GM12878 (cell line): Measurements from ENCODE around the gene DCUN1D4. TPM values are rescaled to one million over a fixed set of nuclear protein-coding genes. Genes with fewer than 3 reads are reported as not detected.

ENCODE experiments used
- ATAC-seq: fragments of 200-7000 bp; cut with Tn5 transposase; 3 replicates; pipeline ENCODE4 v1.9.1; 2020; ENCODE audit warnings: mild to moderate bottlenecking, moderate library complexity
- BruUV-seq: library from RNA; stranded (reverse); fragments of 400-500 nt; replicated peaks from 2 replicates; lab custom pipeline; 2021; lab: Mats Ljungman, UMichigan
- CTCF ChIA-PET: fragments of 300-600 bp; sonication (Branson Sonifier 250); formaldehyde crosslinking; extraction: SDS; loops from one replicate; lab custom pipeline; 2021; ENCODE audit warnings: inconsistent platforms; lab: Yijun Ruan, JAX
- POLR2A ChIA-PET: fragments of 350-600 bp; formaldehyde crosslinking; extraction: SDS; loops from one replicate; lab custom pipeline; 2021; ENCODE audit warnings: inconsistent platforms; lab: Charles Lee
- RAD21 ChIA-PET: fragments of 300-600 bp; sonication (Branson Sonifier 250); formaldehyde crosslinking; loops from one replicate; lab custom pipeline; 2023; ENCODE audit warnings: antibody characterized with exemption; ENCODE audit not compliant: unreplicated experiment; lab: Charles Lee
- SMC1A ChIA-PET: fragments of 300-600 bp; sonication (Branson Sonifier 250); formaldehyde crosslinking; loops from one replicate; lab custom pipeline; 2023; ENCODE audit not compliant: unreplicated experiment, uncharacterized antibody; lab: Charles Lee
- DNase-seq: peaks from one replicate; pipeline ENCODE4 v3.0.0-alpha.2; 2011; ENCODE audit warnings: low read depth, low spot score
- FAIRE-seq: peaks from 3 replicates; lab custom pipeline; 2011; peaks lifted over from hg19 to GRCh38; lab: Jason Lieb, UNC
- H2AFZ ChIP-seq: 2 replicates; pipeline ENCODE4 v1.6.0; 2011; ENCODE audit warnings: low read depth, low read length, control low read depth; ENCODE audit not compliant: control insufficient read depth
- H3K27ac ChIP-seq: 2 replicates; pipeline ENCODE4 v1.5.1; 2011; ENCODE audit warnings: control low read depth; ENCODE audit not compliant: control insufficient read depth, insufficient read depth
- H3K27me3 ChIP-seq, 2 experiments: replicated peaks in 1 of 2; 2 replicates each; pipeline versions ENCODE4 v1.6.0 to v1.6.1; 2011; ENCODE audit warnings: low read length in 1 of 2; ENCODE audit not compliant: control insufficient read depth in 2 of 2, insufficient read depth in 2 of 2
- H3K36me3 ChIP-seq, 2 experiments: 2 replicates each; pipeline ENCODE4 v1.5.1; 2011; ENCODE audit warnings: low read length in 1 of 2; ENCODE audit not compliant: control insufficient read depth in 2 of 2, insufficient read depth in 2 of 2
- H3K4me1 ChIP-seq: 2 replicates; pipeline ENCODE4 v1.6.1; 2011; ENCODE audit warnings: mild to moderate bottlenecking, low read length, moderate library complexity, mixed read lengths; ENCODE audit not compliant: control insufficient read depth, insufficient read depth
- H3K4me2 ChIP-seq: 2 replicates; pipeline ENCODE4 v1.6.0; 2011; ENCODE audit warnings: control low read depth; ENCODE audit not compliant: control insufficient read depth, insufficient read depth
- H3K4me3 ChIP-seq: fragments of 200-600 bp; sonication (generic); 2 replicates; pipeline ENCODE4 v1.5.1; 2016
- H3K79me2 ChIP-seq: 2 replicates; pipeline ENCODE4 v1.6.0; 2011; ENCODE audit warnings: low read length; ENCODE audit not compliant: control insufficient read depth, insufficient read depth
- H3K9ac ChIP-seq: 2 replicates; pipeline ENCODE4 v1.8.0; 2011; ENCODE audit warnings: low read length, control low read depth, mixed read lengths; ENCODE audit not compliant: control insufficient read depth, insufficient read depth
- H3K9me3 ChIP-seq: replicated peaks from 3 replicates; pipeline ENCODE4 v1.5.1; 2011; ENCODE audit warnings: mild to moderate bottlenecking, low read length; ENCODE audit not compliant: control insufficient read depth, insufficient read depth
- H4K20me1 ChIP-seq: 2 replicates; pipeline ENCODE4 v1.6.0; 2011; ENCODE audit not compliant: control insufficient read depth, insufficient read depth
- WGBS: methylation state at CpG from one replicate; pipeline ENCODE4 v1.1.6; 2016; ENCODE audit warnings: low lambda C conversion rate; ENCODE audit not compliant: insufficient replicate concordance, insufficient coverage; ENCODE audit errors: missing lambda C conversion rate; 5-methylcytosine and 5-hydroxymethylcytosine counted together
- in situ Hi-C: fragments of 300-500 bp; cut with MboI; formaldehyde crosslinking; loops from 9 replicates; pipeline ENCODE4 v1.14.3; 2018; ENCODE audit warnings: mixed read lengths
- intact Hi-C: fragments of 100-400 bp; cut with micrococcal nuclease; formaldehyde crosslinking; loops from one replicate; pipeline ENCODE4 v1.14.2; 2022; ENCODE audit not compliant: unreplicated experiment
- polyA plus RNA-seq, 11 experiments: library from polyadenylated mRNA; depleted of rRNA in 4 of 11; unstranded in 6 of 11; stranded (reverse) in 5 of 11; fragments of >200 nt; fragmentation: Nextera tagmentation in 4 of 11; fragmentation: Illumina TruSeq in 1 of 11; extraction: Ambion mirVana in 4 of 11; extraction: Trizol in 1 of 11; gene quantifications; 1 replicate in 1 of 11; 2 replicates in 10 of 11; pipeline versions ENCODE4 v1.2.1 to v1.2.3, GENCODE V29; 2011 to 2016; ENCODE audit warnings: inconsistent platforms in 2 of 11, missing spikeins in 2 of 11, low read depth in 1 of 11
- total RNA-seq, 4 experiments: library from RNA; depleted of rRNA in 3 of 4; stranded (reverse); fragments of >200 nt in 3 of 4; fragmentation: Illumina TruSeq in 1 of 4; extraction: Trizol in 1 of 4; gene quantifications; 2 replicates each; pipeline versions ENCODE4 v1.2.1 to v1.2.3, GENCODE V29; 2013 to 2021
- TF ChIP-seq, protein P1 (sequence below): IDR thresholded peaks from 2 replicates; pipeline ENCODE4 v1.6.1; 2011; ENCODE audit warnings: mild to moderate bottlenecking, low read depth, low read length, moderate library complexity; ENCODE audit not compliant: insufficient replicate concordance
- TF ChIP-seq, protein P2 (sequence below): IDR thresholded peaks from 2 replicates; pipeline ENCODE4 v1.6.1; 2011; ENCODE audit warnings: borderline replicate concordance, low read depth, mild to moderate bottlenecking, moderate library complexity, mixed read lengths, low read length; ENCODE audit not compliant: insufficient read depth; ENCODE audit errors: extremely low read length

DCUN1D4 gene
- total and polyA plus RNA-seq, 10 of the 15 experiments (the other 5 are each of a cell fraction or from before 2014, with no cell fraction given) = 7.1 to 62.6 (median 16.8) TPM

DNA sequence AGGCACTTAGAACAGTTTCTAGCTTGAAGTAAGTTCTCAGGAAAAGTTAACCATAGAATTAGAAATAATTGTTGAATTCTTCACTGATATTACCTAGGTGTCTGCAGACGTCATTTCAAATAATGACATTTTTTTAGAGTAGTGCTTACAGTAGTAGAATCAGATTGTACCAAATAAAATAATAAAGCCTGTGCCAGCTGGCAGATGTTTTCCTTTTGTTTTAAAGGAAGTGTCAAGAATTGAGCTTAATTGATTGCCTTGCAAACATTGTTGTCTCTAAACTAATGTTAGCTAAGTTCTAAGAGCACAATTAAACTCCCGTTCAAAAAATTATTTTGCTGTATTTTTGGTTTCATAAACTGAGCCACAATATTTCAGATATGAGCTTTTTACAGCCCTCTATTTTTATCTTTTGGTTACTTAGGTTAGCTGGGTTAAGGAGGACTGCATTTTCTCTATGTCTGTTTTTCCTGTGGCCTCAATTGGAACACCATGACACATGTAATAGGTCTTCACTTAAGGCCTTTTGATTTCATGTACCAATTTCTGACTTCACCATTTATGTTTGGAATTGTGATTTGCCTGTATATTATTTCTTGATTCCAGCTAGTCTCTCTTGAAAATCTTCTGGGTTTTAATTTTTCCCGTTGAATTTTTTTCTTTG lies 64.2 kb downstream of the DCUN1D4 start:
- TF ChIP-seq, protein P1, sequence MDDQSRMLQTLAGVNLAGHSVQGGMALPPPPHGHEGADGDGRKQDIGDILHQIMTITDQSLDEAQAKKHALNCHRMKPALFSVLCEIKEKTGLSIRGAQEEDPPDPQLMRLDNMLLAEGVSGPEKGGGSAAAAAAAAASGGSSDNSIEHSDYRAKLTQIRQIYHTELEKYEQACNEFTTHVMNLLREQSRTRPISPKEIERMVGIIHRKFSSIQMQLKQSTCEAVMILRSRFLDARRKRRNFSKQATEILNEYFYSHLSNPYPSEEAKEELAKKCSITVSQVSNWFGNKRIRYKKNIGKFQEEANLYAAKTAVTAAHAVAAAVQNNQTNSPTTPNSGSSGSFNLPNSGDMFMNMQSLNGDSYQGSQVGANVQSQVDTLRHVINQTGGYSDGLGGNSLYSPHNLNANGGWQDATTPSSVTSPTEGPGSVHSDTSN = no peak
- TF ChIP-seq, protein P2, sequence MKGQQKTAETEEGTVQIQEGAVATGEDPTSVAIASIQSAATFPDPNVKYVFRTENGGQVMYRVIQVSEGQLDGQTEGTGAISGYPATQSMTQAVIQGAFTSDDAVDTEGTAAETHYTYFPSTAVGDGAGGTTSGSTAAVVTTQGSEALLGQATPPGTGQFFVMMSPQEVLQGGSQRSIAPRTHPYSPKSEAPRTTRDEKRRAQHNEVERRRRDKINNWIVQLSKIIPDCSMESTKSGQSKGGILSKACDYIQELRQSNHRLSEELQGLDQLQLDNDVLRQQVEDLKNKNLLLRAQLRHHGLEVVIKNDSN = no peak
- BruUV-seq = no TSS peak
- ChIA-PET SMC1A (interaction anchor here (0.6 to 4.3 kb wide), 8 partner anchors 10 to 118 kb away, joined by 3 to 19 read pairs (median 4); partner anchors contain the start of gene DCUN1D4), RAD21 (interaction anchor here (1.1 to 1.8 kb wide), 3 partner anchors 10 to 342 kb away, joined by 3 to 7 read pairs (median 4); partner anchors contain the start of gene DCUN1D4), CTCF (interaction anchor here (0.9 to 2.6 kb wide), 9 partner anchors 9 to 123 kb away, joined by 3 to 27 read pairs (median 4); no protein-coding TSS in a partner anchor), POLR2A (interaction anchor here (0.9 kb wide), 1 partner anchor 11 kb away, joined by 3 read pairs; no protein-coding TSS in a partner anchor)
- H2AFZ ChIP-seq = no peak overlapping the region
- H3K4me3 ChIP-seq = no peak overlapping the region
- intact Hi-C loops (loop anchor here (5.0 kb wide), 1 partner anchor 65 kb away; the partner anchor contains the start of gene DCUN1D4), in situ Hi-C loops (no loop called here)
- no peak for DNase-seq
- no peaks in the 10 kb centered on the region for H3K27me3 ChIP-seq
- H4K20me1 ChIP-seq = no peaks in the 10 kb centered on the region
- ATAC-seq = no peak
- peaks cover 2 to 5% of the 10 kb centered on the region in 2 experiments for H3K36me3 ChIP-seq
- H3K4me1 ChIP-seq = peaks cover 16% of the 10 kb centered on the region
- no peak overlapping the region for H3K9ac ChIP-seq
- 76% methylated on average over 3 of the region's 3 CpGs for WGBS
- FAIRE-seq = no peak
- H3K79me2 ChIP-seq = no peaks in the 10 kb centered on the region
- no peak overlapping the region for H3K4me2 ChIP-seq
- no peaks in the 10 kb centered on the region for H3K9me3 ChIP-seq
- H3K27ac ChIP-seq = no peak overlapping the region
